Lung (tissue), 12 donors: Measurements from ENCODE around the gene MBNL3. TPM values are rescaled to one million over a fixed set of nuclear protein-coding genes. Genes with fewer than 3 reads are reported as not detected.

Experiments used
- ATAC-seq: fragments of 200-7000 bp; cut with Tn5 transposase; one replicate; pipeline ENCODE4 v1.9.1; 2020; ENCODE audit warnings: moderate number of reproducible peaks; ENCODE audit not compliant: insufficient read depth, low FRiP score
- DNase-seq, 3 donors: peaks; one replicate each; pipeline ENCODE4 v3.0.0-alpha.2; 2013 to 2017
- H3K27ac ChIP-seq, 2 donors: one replicate each; pipeline ENCODE4 v1.5.1; 2013; ENCODE audit warnings: mild to moderate bottlenecking in 2 of 2, moderate library complexity in 2 of 2, control low read depth in 1 of 2, inconsistent platforms in 1 of 2, low read depth in 1 of 2, low read length in 1 of 2
- H3K27me3 ChIP-seq, 3 donors: one replicate each; pipeline ENCODE4 v1.5.1; 2013; ENCODE audit warnings: low read length in 2 of 3; ENCODE audit not compliant: control insufficient read depth in 3 of 3, insufficient read depth in 3 of 3
- H3K36me3 ChIP-seq, 4 donors: one replicate each; pipeline ENCODE4 v1.5.1; 2013; ENCODE audit warnings: low read length in 4 of 4, mild to moderate bottlenecking in 1 of 4, moderate library complexity in 1 of 4; ENCODE audit not compliant: control insufficient read depth in 4 of 4, insufficient read depth in 4 of 4
- H3K4me1 ChIP-seq, 5 donors: one replicate each; pipeline ENCODE4 v1.5.1; 2013; ENCODE audit warnings: low read length in 5 of 5, mild to moderate bottlenecking in 2 of 5, moderate library complexity in 1 of 5; ENCODE audit not compliant: control insufficient read depth in 5 of 5, insufficient read depth in 5 of 5
- H3K4me3 ChIP-seq: one replicate; pipeline ENCODE4 v1.5.1; 2013; ENCODE audit warnings: mild to moderate bottlenecking, control low read depth, moderate library complexity
- H3K9ac ChIP-seq, 2 donors: one replicate each; pipeline ENCODE4 v1.5.1; 2013; ENCODE audit warnings: low read length in 2 of 2, control low read depth in 1 of 2; ENCODE audit not compliant: insufficient read depth in 1 of 2
- H3K9me3 ChIP-seq, 4 donors: one replicate each; pipeline ENCODE4 v1.5.1; 2013; ENCODE audit warnings: low read length in 3 of 4, mild to moderate bottlenecking in 1 of 4, moderate library complexity in 1 of 4; ENCODE audit not compliant: control insufficient read depth in 4 of 4, insufficient read depth in 3 of 4
- CTCF ChIP-seq: IDR thresholded peaks from 2 replicates; pipeline ENCODE4 v1.5.1; 2012; ENCODE audit warnings: mild to moderate bottlenecking; ENCODE audit errors: control extremely low read depth, extremely low read depth
- WGBS, 2 donors: extraction: QIAGEN DNeasy Blood & Tissue Kit; methylation state at CpG; one replicate each; pipeline ENCODE4 v1.1.7; 2013; 5-methylcytosine and 5-hydroxymethylcytosine counted together
- polyA plus RNA-seq, 2 donors: library from polyadenylated mRNA; stranded (reverse); fragments of 200-250 nt; gene quantifications; one replicate each; pipeline ENCODE4 v1.2.1, GENCODE V29; 2013
- total RNA-seq, 2 donors: library from RNA; depleted of rRNA in 1 of 2; stranded (reverse); fragments of >200 nt in 1 of 2; gene quantifications; one replicate each; pipeline ENCODE4 v1.2.1, GENCODE V29; 2014 to 2021
- donor health status: control.
- donor health status: control.
- donor health status: Bipolar disorder and iron deficiency.
- donor health status: healthy.
- donor health status: DM: yes; HTN: yes; CAD: no.

The MBNL3 gene
- total and polyA plus RNA-seq, 4 donors: 2.1 to 27.2 (median 11.1) TPM

- peaks cover 0 to 27% (median 22%) of the 10 kb centered on the region in 3 donors for H3K27me3 ChIP-seq
- no peak for TF ChIP-seq CTCF
- 1 to 7% methylated on average over 6 of the region's 6 CpGs for WGBS, 2 donors
- H3K4me1 ChIP-seq: peaks cover 0 to 12% (median 0%) of the 10 kb centered on the region in 5 donors
- H3K27ac ChIP-seq: peak overlapping the region; percentile 65 to 66
- peak; percentile 65 for ATAC-seq
- H3K9me3 ChIP-seq: no peaks in the 10 kb centered on the region
- peak; percentile 55 to 84 (median 81) for DNase-seq
- H3K4me3 ChIP-seq: no peak overlapping the region
- H3K9ac ChIP-seq: peak overlapping the region in 1 of 2 donors; percentile 71
- no peaks in the 10 kb centered on the region for H3K36me3 ChIP-seq
Observed at GRCh38 chrX:132480581-132481203, 8.1 kb downstream of the MBNL3 start.

GRCh38 chrX:132474544-132475248 lies 14.1 kb downstream of the MBNL3 start:
- no peak overlapping the region for H3K4me3 ChIP-seq
- H3K9ac ChIP-seq: no peak overlapping the region
- H3K27me3 ChIP-seq: peaks cover 0 to 28% (median 13%) of the 10 kb centered on the region in 3 donors
- no peaks in the 10 kb centered on the region for H3K4me1 ChIP-seq
- H3K36me3 ChIP-seq: no peaks in the 10 kb centered on the region
- H3K9me3 ChIP-seq: no peaks in the 10 kb centered on the region
- WGBS, 2 donors: 75 to 96% methylated on average over 1 of the region's 1 CpG
- H3K27ac ChIP-seq: no peak overlapping the region
- DNase-seq (no peak), ATAC-seq (no peak)
- TF ChIP-seq CTCF: no peak

- 33 to 79% methylated on average over 1 of the region's 1 CpG for WGBS, 2 donors
Observed at GRCh38 chrX:132472397-132472796, 16.4 kb downstream of the MBNL3 start.

More at GRCh38 chrX:132472397-132472796, 16.4 kb downstream of the MBNL3 start:
- H3K27ac ChIP-seq: no peak overlapping the region
- ATAC-seq: no peak
- no peak for TF ChIP-seq CTCF
- H3K36me3 ChIP-seq: no peaks in the 10 kb centered on the region
- no peak overlapping the region for H3K9ac ChIP-seq
- no peak for DNase-seq
- no peaks in the 10 kb centered on the region for H3K9me3 ChIP-seq
- no peaks in the 10 kb centered on the region for H3K4me1 ChIP-seq
- H3K4me3 ChIP-seq: no peak overlapping the region
- H3K27me3 ChIP-seq: peaks cover 0 to 37% (median 13%) of the 10 kb centered on the region in 3 donors
